ENCODE measurements around the gene FHIT.

FHIT gene

GRCh38 chr3:60309539-60310268, 941.5 kb downstream of the FHIT start:
- no peak for DNase-seq

GRCh38 chr3:60308808-60309207, 942.4 kb downstream of the FHIT start:
- DNase-seq = no peak

- no peak for DNase-seq
These were observed 943.6 kb downstream of the FHIT start for GRCh38 chr3:60307562-60308199.

GRCh38 chr3:60304112-60304511, 947.1 kb downstream of the FHIT start:
- no peak for DNase-seq

- no peak for DNase-seq
These were observed 948.1 kb downstream of the FHIT start for GRCh38 chr3:60303160-60303559.

GRCh38 chr3:60301142-60301541, 950.1 kb downstream of the FHIT start:
- DNase-seq = no peak

- no peak for DNase-seq
These were observed 953.1 kb downstream of the FHIT start for GRCh38 chr3:60298141-60298540.

- no peak for DNase-seq
These were observed 957.1 kb downstream of the FHIT start for GRCh38 chr3:60294181-60294580.

- DNase-seq = no peak
These were observed 960.1 kb downstream of the FHIT start for GRCh38 chr3:60291115-60291514.

GRCh38 chr3:60290122-60290492, 961.1 kb downstream of the FHIT start:
- DNase-seq = no peak

- DNase-seq = no peak
These were observed 961.7 kb downstream of the FHIT start for GRCh38 chr3:60289341-60290121.

GRCh38 chr3:60282866-60283265, 968.4 kb downstream of the FHIT start:
- no peak for DNase-seq

- DNase-seq = no peak
These were observed 969.3 kb downstream of the FHIT start for GRCh38 chr3:60281970-60282369.

GRCh38 chr3:60277361-60277800, 973.9 kb downstream of the FHIT start:
- no peak for DNase-seq

GRCh38 chr3:60276615-60277014, 974.6 kb downstream of the FHIT start:
- DNase-seq = no peak

- no peak for DNase-seq
These were observed 976.6 kb downstream of the FHIT start for GRCh38 chr3:60274646-60275045.

GRCh38 chr3:60274098-60274497, 977.2 kb downstream of the FHIT start:
- no peak for DNase-seq

GRCh38 chr3:60269829-60270266, 981.4 kb downstream of the FHIT start:
- DNase-seq = no peak

- no peak for DNase-seq
These were observed 981.9 kb downstream of the FHIT start for GRCh38 chr3:60269377-60269776.

- no peak for DNase-seq
These were observed 983.1 kb downstream of the FHIT start for GRCh38 chr3:60268123-60268522.

GRCh38 chr3:60266444-60266843, 984.8 kb downstream of the FHIT start:
- no peak for DNase-seq

GRCh38 chr3:60263191-60263590, 988.1 kb downstream of the FHIT start:
- DNase-seq = no peak

GRCh38 chr3:60262546-60262945, 988.7 kb downstream of the FHIT start:
- no peak for DNase-seq

- DNase-seq = no peak
These were observed 990.7 kb downstream of the FHIT start for GRCh38 chr3:60260546-60260945.

All from activated CD8-positive, alpha-beta memory T cell treated with anti-CD3 and anti-CD28 coated beads, Interleukin-2, amount 50 U/mL, for 4 hours (primary cell).